Panc1 (cell line): Measurements from ENCODE around the gene PPM1M. TPM values are rescaled to one million over a fixed set of nuclear protein-coding genes. Genes with fewer than 3 reads are reported as not detected.
"Not testable (repeated sequence)": the region's sequence is repeated elsewhere in the genome, so short reads cannot be mapped to it uniquely, and the experiment has no call there.

ENCODE experiments used
- ATAC-seq: fragments of 200-7000 bp; cut with Tn5 transposase; 2 replicates; pipeline ENCODE4 v1.9.1; 2020; ENCODE audit warnings: mild to moderate bottlenecking, moderate library complexity
- BruUV-seq: library from RNA; stranded (reverse); fragments of 400-500 nt; replicated peaks from 2 replicates; lab custom pipeline; 2021; lab: Mats Ljungman, UMichigan
- CTCF ChIA-PET: fragments of 300-600 bp; sonication (Branson Sonifier 250); formaldehyde crosslinking; loops from one replicate; lab custom pipeline; 2022; ENCODE audit warnings: antibody characterized with exemption; lab: Charles Lee
- POLR2A ChIA-PET: fragments of 300-600 bp; sonication (Branson Sonifier 250); formaldehyde crosslinking; loops from one replicate; lab custom pipeline; 2022; ENCODE audit warnings: antibody characterized with exemption; lab: Charles Lee
- DNase-seq: peaks from one replicate; pipeline ENCODE4 v3.0.0-alpha.2; 2010; ENCODE audit warnings: low read depth, low spot score
- H3K27ac ChIP-seq: 2 replicates; pipeline ENCODE4 v1.5.1; 2011; ENCODE audit warnings: mild to moderate bottlenecking, low read length, inconsistent platforms
- H3K27me3 ChIP-seq: fragments of 200-500 bp; sonication (Bioruptor generic); 2 replicates; pipeline ENCODE4 v1.6.0; 2014; ENCODE audit warnings: low read length, inconsistent platforms; ENCODE audit not compliant: control insufficient read depth, insufficient read depth
- H3K36me3 ChIP-seq: fragments of 200-500 bp; sonication (Bioruptor generic); 2 replicates; pipeline ENCODE4 v1.5.1; 2014; ENCODE audit warnings: inconsistent platforms, mild to moderate bottlenecking, low read length, moderate library complexity; ENCODE audit not compliant: control insufficient read depth, insufficient read depth
- H3K4me1 ChIP-seq: 2 replicates; pipeline ENCODE4 v1.5.1; 2011; ENCODE audit warnings: inconsistent platforms, mild to moderate bottlenecking, low read length, moderate library complexity; ENCODE audit not compliant: control insufficient read depth, insufficient read depth
- H3K4me3 ChIP-seq, 2 experiments: 2 replicates each; pipeline ENCODE4 v1.5.1; 2011 to 2012; ENCODE audit warnings: low read depth in 2 of 2, low read length in 2 of 2, mild to moderate bottlenecking in 2 of 2, inconsistent platforms in 1 of 2, moderate library complexity in 1 of 2
- H3K9me3 ChIP-seq: fragments of 200-500 bp; sonication (Bioruptor generic); 2 replicates; pipeline ENCODE4 v1.5.1; 2014; ENCODE audit warnings: low read depth, mild to moderate bottlenecking, inconsistent platforms, low read length, moderate library complexity; ENCODE audit not compliant: control insufficient read depth, insufficient read depth
- POLR2AphosphoS5 ChIP-seq: IDR thresholded peaks from 2 replicates; pipeline ENCODE4 v1.6.1; 2012; ENCODE audit warnings: mild to moderate bottlenecking, low read depth, low read length, moderate library complexity
- SIN3A ChIP-seq: IDR thresholded peaks from 2 replicates; pipeline ENCODE4 v1.6.1; 2012; ENCODE audit warnings: low read depth, mild to moderate bottlenecking, low read length, moderate library complexity, borderline replicate concordance; ENCODE audit not compliant: insufficient read depth
- TCF7L2 ChIP-seq: IDR thresholded peaks from 2 replicates; pipeline ENCODE4 v1.6.1; 2011; ENCODE audit warnings: mild to moderate bottlenecking, low read depth, low read length, inconsistent platforms
- in situ Hi-C: cut with HindIII; loops from 2 replicates; pipeline ENCODE4 v1.10.0; 2016; ENCODE audit warnings: low sequenced_read_pairs, low pct_unique_long_range_greater_than_20kb
- intact Hi-C: fragments of 100-400 bp; cut with micrococcal nuclease; formaldehyde crosslinking; loops from one replicate; pipeline ENCODE4 v1.10.0; 2022; ENCODE audit not compliant: unreplicated experiment
- total RNA-seq: library from RNA; stranded (reverse); gene quantifications from one replicate; pipeline ENCODE4 v1.2.1, GENCODE V29; 2021; ENCODE audit not compliant: unreplicated experiment
- TF ChIP-seq, protein P1 (sequence below), 2 experiments: IDR thresholded peaks; 2 replicates each; pipeline ENCODE4 v1.6.1; 2011 to 2012; ENCODE audit warnings: low read depth in 2 of 2, control low read depth in 1 of 2, low read length in 1 of 2, mild to moderate bottlenecking in 1 of 2, moderate library complexity in 1 of 2; ENCODE audit not compliant: insufficient read depth in 1 of 2
- TF ChIP-seq, protein P2 (sequence below): fragments of 450-650 bp; IDR thresholded peaks from 2 replicates; pipeline ENCODE4 v1.5.1; 2017; ENCODE audit warnings: mild to moderate bottlenecking

Gene PPM1M
- total RNA-seq, 1 experiment from 2014 or later: 9.7 TPM

DNA sequence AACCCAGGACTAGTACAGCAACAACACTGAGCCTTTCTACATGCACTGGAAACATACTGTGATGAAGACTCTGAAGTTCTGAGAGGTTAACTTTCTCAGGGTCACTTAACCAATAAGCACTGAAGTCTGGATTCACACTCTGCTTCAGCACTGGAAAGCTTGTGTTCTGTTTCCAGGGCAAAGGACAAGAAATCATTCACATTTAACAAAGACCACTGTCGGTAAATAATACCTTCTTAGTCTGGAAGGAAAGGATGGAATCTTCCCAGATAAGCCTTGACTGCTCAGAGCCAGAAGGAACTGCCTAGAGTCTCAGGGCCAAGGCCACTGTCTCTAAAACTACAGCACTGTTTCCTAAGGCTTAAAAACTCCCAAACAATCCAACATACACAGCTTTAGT is 37.7 kb downstream of the PPM1M start:
- H3K9me3 ChIP-seq: no peaks in the 10 kb centered on the region
- in situ Hi-C loops: no loop called here
- intact Hi-C loops: no loop called here
- CTCF ChIA-PET: no interaction called here
- POLR2A ChIA-PET: no interaction called here
- no peak overlapping the region for H3K4me3 ChIP-seq
- no peaks in the 10 kb centered on the region for H3K36me3 ChIP-seq
- no peaks in the 10 kb centered on the region for H3K27me3 ChIP-seq
- BruUV-seq: no TSS peak
- H3K4me1 ChIP-seq: peaks cover 30% of the 10 kb centered on the region
- H3K27ac ChIP-seq: peak overlapping the region; percentile 80
- ATAC-seq (no peak), DNase-seq (no peak)
- TF ChIP-seq, protein P1, sequence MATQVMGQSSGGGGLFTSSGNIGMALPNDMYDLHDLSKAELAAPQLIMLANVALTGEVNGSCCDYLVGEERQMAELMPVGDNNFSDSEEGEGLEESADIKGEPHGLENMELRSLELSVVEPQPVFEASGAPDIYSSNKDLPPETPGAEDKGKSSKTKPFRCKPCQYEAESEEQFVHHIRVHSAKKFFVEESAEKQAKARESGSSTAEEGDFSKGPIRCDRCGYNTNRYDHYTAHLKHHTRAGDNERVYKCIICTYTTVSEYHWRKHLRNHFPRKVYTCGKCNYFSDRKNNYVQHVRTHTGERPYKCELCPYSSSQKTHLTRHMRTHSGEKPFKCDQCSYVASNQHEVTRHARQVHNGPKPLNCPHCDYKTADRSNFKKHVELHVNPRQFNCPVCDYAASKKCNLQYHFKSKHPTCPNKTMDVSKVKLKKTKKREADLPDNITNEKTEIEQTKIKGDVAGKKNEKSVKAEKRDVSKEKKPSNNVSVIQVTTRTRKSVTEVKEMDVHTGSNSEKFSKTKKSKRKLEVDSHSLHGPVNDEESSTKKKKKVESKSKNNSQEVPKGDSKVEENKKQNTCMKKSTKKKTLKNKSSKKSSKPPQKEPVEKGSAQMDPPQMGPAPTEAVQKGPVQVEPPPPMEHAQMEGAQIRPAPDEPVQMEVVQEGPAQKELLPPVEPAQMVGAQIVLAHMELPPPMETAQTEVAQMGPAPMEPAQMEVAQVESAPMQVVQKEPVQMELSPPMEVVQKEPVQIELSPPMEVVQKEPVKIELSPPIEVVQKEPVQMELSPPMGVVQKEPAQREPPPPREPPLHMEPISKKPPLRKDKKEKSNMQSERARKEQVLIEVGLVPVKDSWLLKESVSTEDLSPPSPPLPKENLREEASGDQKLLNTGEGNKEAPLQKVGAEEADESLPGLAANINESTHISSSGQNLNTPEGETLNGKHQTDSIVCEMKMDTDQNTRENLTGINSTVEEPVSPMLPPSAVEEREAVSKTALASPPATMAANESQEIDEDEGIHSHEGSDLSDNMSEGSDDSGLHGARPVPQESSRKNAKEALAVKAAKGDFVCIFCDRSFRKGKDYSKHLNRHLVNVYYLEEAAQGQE (IDR thresholded peaks at IDR 0.05; ENCODE audit: insufficient read depth in 1 of 2, low read depth in 2 of 2, low read length in 1 of 2): no peak
- TF ChIP-seq, protein P2, sequence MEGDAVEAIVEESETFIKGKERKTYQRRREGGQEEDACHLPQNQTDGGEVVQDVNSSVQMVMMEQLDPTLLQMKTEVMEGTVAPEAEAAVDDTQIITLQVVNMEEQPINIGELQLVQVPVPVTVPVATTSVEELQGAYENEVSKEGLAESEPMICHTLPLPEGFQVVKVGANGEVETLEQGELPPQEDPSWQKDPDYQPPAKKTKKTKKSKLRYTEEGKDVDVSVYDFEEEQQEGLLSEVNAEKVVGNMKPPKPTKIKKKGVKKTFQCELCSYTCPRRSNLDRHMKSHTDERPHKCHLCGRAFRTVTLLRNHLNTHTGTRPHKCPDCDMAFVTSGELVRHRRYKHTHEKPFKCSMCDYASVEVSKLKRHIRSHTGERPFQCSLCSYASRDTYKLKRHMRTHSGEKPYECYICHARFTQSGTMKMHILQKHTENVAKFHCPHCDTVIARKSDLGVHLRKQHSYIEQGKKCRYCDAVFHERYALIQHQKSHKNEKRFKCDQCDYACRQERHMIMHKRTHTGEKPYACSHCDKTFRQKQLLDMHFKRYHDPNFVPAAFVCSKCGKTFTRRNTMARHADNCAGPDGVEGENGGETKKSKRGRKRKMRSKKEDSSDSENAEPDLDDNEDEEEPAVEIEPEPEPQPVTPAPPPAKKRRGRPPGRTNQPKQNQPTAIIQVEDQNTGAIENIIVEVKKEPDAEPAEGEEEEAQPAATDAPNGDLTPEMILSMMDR: no peak
- TF ChIP-seq POLR2AphosphoS5 (no peak), TCF7L2 (no peak), SIN3A (no peak)

DNA sequence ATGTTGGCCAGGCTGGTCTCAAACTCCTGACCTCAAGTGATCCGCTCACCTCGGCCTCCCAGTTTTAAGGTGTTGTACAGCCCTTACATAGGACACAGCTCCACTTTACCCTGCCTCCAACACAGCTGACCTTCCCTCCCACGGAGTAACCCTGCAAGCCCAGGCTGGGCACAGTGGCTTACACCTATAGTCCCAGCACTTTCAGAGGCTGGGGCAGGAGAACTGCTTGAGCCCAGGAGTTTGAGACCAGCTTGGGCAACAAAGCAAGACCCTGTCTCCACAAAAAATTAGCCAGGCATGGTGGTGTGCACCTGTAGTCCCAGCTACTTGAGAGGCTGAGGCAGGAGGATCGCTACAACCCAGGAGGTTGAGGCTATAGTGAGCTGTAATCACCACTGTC is 38.5 kb downstream of the PPM1M start:
- intact Hi-C loops, in situ Hi-C loops, DNase-seq, BruUV-seq, H3K27me3 ChIP-seq, ATAC-seq, H3K4me3 ChIP-seq, CTCF ChIA-PET, H3K9me3 ChIP-seq, H3K36me3 ChIP-seq, POLR2A ChIA-PET, H3K27ac ChIP-seq: not testable (repeated sequence)
- H3K4me1 ChIP-seq: peaks cover 30% of the 10 kb centered on the region

DNA sequence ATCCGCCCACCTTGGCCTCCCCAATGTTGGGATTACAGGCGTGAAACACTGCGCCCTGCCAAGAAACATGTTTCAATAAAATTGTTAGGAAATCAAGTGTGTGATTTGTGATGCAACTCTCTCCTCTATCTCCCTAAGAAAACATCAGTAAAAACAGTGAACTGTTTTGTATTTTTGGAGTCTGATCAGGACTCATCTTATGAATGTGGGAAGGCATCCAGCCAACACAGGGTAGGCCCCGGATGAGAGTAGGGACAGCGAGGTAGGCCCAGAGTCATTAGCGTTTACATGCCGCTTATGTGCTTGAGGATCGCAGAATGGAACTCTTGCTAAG is 41.2 kb downstream of the PPM1M start:
- no peak for ATAC-seq
- no peak for TF ChIP-seq TCF7L2
- TF ChIP-seq, protein P2: no peak
- no peak for TF ChIP-seq POLR2AphosphoS5
- TF ChIP-seq, protein P1 (IDR thresholded peaks at IDR 0.05; ENCODE audit: insufficient read depth in 1 of 2, low read depth in 2 of 2, low read length in 1 of 2): no peak
- TF ChIP-seq SIN3A: no peak
- POLR2A ChIA-PET: no interaction called here
- CTCF ChIA-PET: no interaction called here
- DNase-seq: no peak
- Histone ChIP-seq H3K36me3 (no peaks in the 10 kb centered on the region), H3K27me3 (no peaks in the 10 kb centered on the region), H3K9me3 (no peaks in the 10 kb centered on the region), H3K4me1 (peaks cover 16% of the 10 kb centered on the region), H3K4me3 (peak overlapping the region; percentile 70 to 78), H3K27ac (peak overlapping the region; percentile 96)
- in situ Hi-C loops (no loop called here), intact Hi-C loops (no loop called here)
- no TSS peak for BruUV-seq
